Measurements from ENCODE around the gene PHLDB3. TPM values are rescaled to one million over a fixed set of nuclear protein-coding genes. Genes with fewer than 3 reads are reported as not detected.

The PHLDB3 gene
- total RNA-seq, 1 experiment from 2014 or later: 9.0 TPM

DNA sequence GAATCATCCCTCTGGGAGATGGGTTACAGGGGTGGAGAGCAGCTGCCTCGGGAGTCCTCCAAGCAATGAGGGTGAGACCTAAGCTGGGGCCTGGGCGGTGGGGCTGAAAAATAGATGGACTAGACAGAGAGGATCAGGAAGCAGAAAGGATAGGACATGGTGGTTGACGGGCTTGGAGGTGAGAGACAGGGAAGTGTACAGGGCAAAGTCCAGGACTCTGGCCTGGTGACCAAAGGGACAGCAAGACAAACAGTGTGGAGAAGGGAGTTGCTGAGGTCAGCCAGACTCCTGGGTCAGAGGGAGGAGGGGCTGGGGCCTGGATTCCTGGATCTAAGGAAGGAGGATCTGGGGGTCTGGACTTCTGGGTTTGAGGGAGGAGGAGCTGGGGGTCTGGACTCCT lies 5.5 kb downstream of the PHLDB3 start:
- TF ChIP-seq, protein P1, sequence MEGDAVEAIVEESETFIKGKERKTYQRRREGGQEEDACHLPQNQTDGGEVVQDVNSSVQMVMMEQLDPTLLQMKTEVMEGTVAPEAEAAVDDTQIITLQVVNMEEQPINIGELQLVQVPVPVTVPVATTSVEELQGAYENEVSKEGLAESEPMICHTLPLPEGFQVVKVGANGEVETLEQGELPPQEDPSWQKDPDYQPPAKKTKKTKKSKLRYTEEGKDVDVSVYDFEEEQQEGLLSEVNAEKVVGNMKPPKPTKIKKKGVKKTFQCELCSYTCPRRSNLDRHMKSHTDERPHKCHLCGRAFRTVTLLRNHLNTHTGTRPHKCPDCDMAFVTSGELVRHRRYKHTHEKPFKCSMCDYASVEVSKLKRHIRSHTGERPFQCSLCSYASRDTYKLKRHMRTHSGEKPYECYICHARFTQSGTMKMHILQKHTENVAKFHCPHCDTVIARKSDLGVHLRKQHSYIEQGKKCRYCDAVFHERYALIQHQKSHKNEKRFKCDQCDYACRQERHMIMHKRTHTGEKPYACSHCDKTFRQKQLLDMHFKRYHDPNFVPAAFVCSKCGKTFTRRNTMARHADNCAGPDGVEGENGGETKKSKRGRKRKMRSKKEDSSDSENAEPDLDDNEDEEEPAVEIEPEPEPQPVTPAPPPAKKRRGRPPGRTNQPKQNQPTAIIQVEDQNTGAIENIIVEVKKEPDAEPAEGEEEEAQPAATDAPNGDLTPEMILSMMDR (conservative IDR thresholded peaks at IDR 0.05; ENCODE audit: low read depth, low read length): no peak
- ChIA-PET POLR2A (ENCODE audit: low non-redundant PET) (no interaction called here), CTCF (no interaction called here)
- no peak overlapping the region for H3K27ac ChIP-seq (ENCODE audit: low read depth, low read length, poor library complexity, severe bottlenecking)
- H3K27me3 ChIP-seq (replicated peaks; ENCODE audit: insufficient read depth, low read depth, low read length, poor library complexity): no peaks in the 10 kb centered on the region
- no peak overlapping the region for H3K4me3 ChIP-seq (ENCODE audit: low read depth, low read length, poor library complexity, severe bottlenecking)
- no peak for DNase-seq (ENCODE audit: low spot score)
- peaks cover 5% of the 10 kb centered on the region for H3K4me1 ChIP-seq (ENCODE audit: insufficient read depth, low read length, poor library complexity, severe bottlenecking)
- H3K36me3 ChIP-seq (ENCODE audit: insufficient read depth, low read length, poor library complexity, severe bottlenecking): peaks cover 2% of the 10 kb centered on the region
- intact Hi-C loops (cut with micrococcal nuclease; ENCODE audit: unreplicated experiment): no loop called here
- no TSS peak for BruUV-seq (replicated peaks)
- no peaks in the 10 kb centered on the region for H3K9me3 ChIP-seq (ENCODE audit: low read depth, low read length, poor library complexity, severe bottlenecking)

DNA sequence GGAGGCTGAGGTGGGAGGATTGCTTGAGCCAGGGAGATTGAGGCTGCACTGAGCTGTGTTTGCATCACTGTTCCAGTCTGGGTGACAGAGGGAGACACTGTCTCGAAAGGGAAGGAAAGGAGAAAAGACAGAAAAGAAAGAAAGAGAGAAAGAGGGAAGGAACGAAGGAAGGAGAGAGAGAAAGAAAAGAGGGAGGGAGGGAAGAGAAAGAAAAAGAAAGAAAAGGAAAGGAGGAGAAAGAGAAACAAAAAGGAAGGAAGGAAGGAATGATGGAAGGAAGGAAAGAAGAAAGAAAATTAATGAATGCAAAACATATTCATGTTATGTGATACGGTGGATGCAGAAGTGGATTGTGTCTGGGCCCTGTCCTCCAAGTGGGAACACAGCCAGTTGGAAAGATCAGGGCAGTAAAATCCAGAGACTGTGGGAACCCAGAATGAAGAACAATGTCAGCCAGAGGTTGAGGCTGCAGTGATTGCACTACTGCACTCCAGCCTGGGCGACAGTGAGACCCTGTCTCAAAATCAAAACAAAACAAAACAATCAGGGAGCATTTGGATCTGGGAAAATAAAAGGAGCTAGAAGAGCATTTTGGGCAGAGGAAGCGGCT lies 6.2 kb downstream of the PHLDB3 start:
- BruUV-seq (replicated peaks): no TSS peak
- CTCF ChIA-PET: no interaction called here
- Histone ChIP-seq H3K4me1 (ENCODE audit: insufficient read depth, low read length, poor library complexity, severe bottlenecking) (peaks cover 5% of the 10 kb centered on the region), H3K27me3 (replicated peaks; ENCODE audit: insufficient read depth, low read depth, low read length, poor library complexity) (no peaks in the 10 kb centered on the region), H3K9me3 (ENCODE audit: low read depth, low read length, poor library complexity, severe bottlenecking) (no peaks in the 10 kb centered on the region), H3K4me3 (ENCODE audit: low read depth, low read length, poor library complexity, severe bottlenecking) (no peak overlapping the region), H3K36me3 (ENCODE audit: insufficient read depth, low read length, poor library complexity, severe bottlenecking) (peaks cover 2% of the 10 kb centered on the region), H3K27ac (ENCODE audit: low read depth, low read length, poor library complexity, severe bottlenecking) (no peak overlapping the region)
- TF ChIP-seq EZH2 (IDR thresholded peaks at IDR 0.05; ENCODE audit: borderline replicate concordance, low read depth, low read length, poor library complexity, severe bottlenecking): no peak
- TF ChIP-seq, protein P1 (conservative IDR thresholded peaks at IDR 0.05; ENCODE audit: low read depth, low read length): no peak
- intact Hi-C loops (cut with micrococcal nuclease; ENCODE audit: unreplicated experiment): no loop called here
- POLR2A ChIA-PET (ENCODE audit: low non-redundant PET): no interaction called here
- no peak for DNase-seq (ENCODE audit: low spot score)

DNA sequence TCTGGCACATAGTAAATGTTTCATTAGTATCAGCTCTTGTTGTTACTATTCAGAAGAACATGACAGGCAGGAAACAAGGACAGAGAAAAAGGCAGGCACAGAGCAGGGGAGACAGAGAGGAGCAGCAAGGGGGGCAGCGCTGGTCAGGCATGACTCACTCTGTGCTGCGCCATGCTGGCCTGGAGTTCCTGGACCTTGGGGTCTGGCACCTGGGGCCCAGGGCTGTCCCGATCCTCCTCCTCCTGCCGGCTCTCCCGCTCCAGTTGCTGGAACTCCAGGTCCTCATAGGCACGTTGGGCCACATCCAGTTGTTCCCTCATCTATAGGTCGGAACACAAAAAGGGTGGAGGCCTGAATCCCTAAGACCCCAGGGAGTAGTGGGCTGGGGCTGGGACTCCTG lies 7.6 kb downstream of the PHLDB3 start:
- no peak overlapping the region for H3K4me3 ChIP-seq (ENCODE audit: low read depth, low read length, poor library complexity, severe bottlenecking)
- no peak overlapping the region for H3K27ac ChIP-seq (ENCODE audit: low read depth, low read length, poor library complexity, severe bottlenecking)
- no peak for DNase-seq (ENCODE audit: low spot score)
- H3K36me3 ChIP-seq (ENCODE audit: insufficient read depth, low read length, poor library complexity, severe bottlenecking): peaks cover 2% of the 10 kb centered on the region
- intact Hi-C loops (cut with micrococcal nuclease; ENCODE audit: unreplicated experiment): no loop called here
- no peak for TF ChIP-seq EZH2 (IDR thresholded peaks at IDR 0.05; ENCODE audit: borderline replicate concordance, low read depth, low read length, poor library complexity, severe bottlenecking)
- TF ChIP-seq, protein P1 (conservative IDR thresholded peaks at IDR 0.05; ENCODE audit: low read depth, low read length): no peak
- no peaks in the 10 kb centered on the region for H3K27me3 ChIP-seq (replicated peaks; ENCODE audit: insufficient read depth, low read depth, low read length, poor library complexity)
- H3K4me1 ChIP-seq (ENCODE audit: insufficient read depth, low read length, poor library complexity, severe bottlenecking): no peaks in the 10 kb centered on the region
- no TSS peak for BruUV-seq (replicated peaks)
- ChIA-PET POLR2A (ENCODE audit: low non-redundant PET) (interaction anchor here (0.6 kb wide), 1 partner anchor 325 kb away, joined by 3 read pairs; no protein-coding TSS in a partner anchor), CTCF (interaction anchor here (0.6 kb wide), 1 partner anchor 250 kb away, joined by 4 read pairs; no protein-coding TSS in a partner anchor)
- no peaks in the 10 kb centered on the region for H3K9me3 ChIP-seq (ENCODE audit: low read depth, low read length, poor library complexity, severe bottlenecking)

Measured in A673 (cell line).